ENCODE measurements around the gene MED16. TPM values are rescaled to one million over a fixed set of nuclear protein-coding genes. Genes with fewer than 3 reads are reported as not detected.

Gene MED16
- total and polyA plus RNA-seq, 8 donors = 23.0 to 147 (median 35.5) TPM

DNA sequence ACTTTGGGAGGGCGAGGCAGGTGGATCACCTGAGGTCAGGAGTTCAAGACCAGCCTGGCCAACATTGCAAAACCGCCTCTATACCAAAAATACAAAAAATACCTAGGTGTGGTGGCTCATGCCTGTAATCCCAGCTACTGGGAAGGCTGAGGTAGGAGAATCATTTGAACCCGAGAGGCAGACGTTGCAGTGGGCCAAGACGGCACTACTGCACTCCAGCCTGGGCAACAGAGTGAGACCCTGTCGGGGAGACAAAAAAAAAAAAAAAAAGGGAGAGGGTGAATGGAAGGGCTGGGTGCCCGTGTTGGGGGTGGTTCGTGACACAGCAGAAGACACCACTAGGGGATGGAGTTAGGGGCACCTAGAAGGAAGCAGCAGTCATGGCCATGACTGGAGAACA, 22.7 kb downstream of the MED16 start:
- ATAC-seq = no peak
- no peak for DNase-seq
- intact Hi-C loops (cut with DNase I) = no loop called here
- Histone ChIP-seq H3K4me3 (no peak overlapping the region), H3K9me3 (no peaks in the 10 kb centered on the region), H3K27me3 (no peaks in the 10 kb centered on the region), H3K36me3 (peaks cover 0 to 21% (median 4%) of the 10 kb centered on the region in 3 donors), H3K4me1 (no peaks in the 10 kb centered on the region), H3K27ac (no peak overlapping the region)
- WGBS, 2 donors = 94 to 97% methylated on average over 8 of the region's 8 CpGs
- no peak for FAIRE-seq
- TF ChIP-seq CTCF (IDR thresholded peaks at IDR 0.05) = no peak

DNA sequence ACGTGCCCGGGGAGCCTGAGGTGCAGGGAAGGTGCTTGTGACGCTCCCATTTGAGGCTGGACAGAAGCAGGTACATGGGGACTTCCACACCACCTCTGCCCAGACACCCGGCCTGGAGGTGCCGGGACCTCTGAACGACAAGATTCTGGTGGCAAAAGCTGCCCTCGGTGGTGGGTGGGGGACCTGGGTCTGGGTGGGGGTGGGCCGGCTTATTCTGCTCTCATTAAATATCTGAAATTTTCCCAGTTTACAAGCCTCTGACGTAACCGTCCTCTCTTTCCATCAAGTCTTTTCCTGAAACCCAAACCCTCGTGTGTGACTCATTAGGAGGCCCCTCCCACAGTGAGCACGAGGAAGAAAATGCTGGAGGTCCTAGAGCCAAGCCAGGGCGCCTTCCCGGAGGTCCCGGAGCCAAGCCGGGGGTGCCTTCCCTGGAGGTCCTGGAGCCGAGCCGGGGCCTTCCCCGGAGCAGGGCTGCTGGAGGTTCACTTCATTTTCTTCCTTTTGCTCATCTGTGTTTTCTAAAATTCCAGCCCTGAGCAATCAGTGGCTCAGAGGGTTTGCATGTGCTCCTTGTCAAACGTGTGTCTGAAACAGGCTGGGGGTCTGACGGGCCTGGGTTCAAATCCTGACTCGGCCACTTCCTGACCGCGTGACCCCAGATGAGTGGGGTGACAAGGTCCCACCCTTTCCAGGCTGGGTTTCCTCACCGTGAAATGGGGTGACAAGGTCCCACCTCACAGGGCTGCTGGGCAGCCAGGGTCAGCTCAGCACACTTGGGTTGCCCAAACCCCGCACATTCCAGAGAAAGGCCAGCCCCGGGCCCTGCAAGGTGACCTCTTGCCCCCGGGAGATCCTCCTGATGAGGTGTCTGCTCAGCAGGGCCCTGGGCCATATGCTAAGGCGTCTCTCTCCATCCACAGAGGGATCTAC, 23.5 kb downstream of the MED16 start:
- H3K4me3 ChIP-seq = no peak overlapping the region
- H3K27me3 ChIP-seq = no peaks in the 10 kb centered on the region
- no peak for TF ChIP-seq CTCF (IDR thresholded peaks at IDR 0.05)
- WGBS, 2 donors = 85 to 88% methylated on average over 26 to 29 of the region's 29 CpGs
- H3K36me3 ChIP-seq = peaks cover 0 to 17% (median 4%) of the 10 kb centered on the region in 3 donors
- DNase-seq (peak in 1 of 6 donors; percentile 71), FAIRE-seq (no peak), ATAC-seq (peak in 3 of 4 donors; percentile 8 to 47 (median 42))
- no peak overlapping the region for H3K27ac ChIP-seq
- no peaks in the 10 kb centered on the region for H3K4me1 ChIP-seq
- intact Hi-C loops (cut with DNase I) = loop anchor here in 2 of 3 donors (5.0 to 10.0 kb wide), 3 partner anchors 38 to 115 kb away; partner anchors contain the start of genes KISS1R (in 1 of the 2) and WDR18 (in 1 of the 2)
- H3K9me3 ChIP-seq = no peaks in the 10 kb centered on the region

GRCh38 chr19:868458-869244, 24.3 kb downstream of the MED16 start:
- no peaks in the 10 kb centered on the region for H3K27me3 ChIP-seq
- no peak overlapping the region for H3K4me3 ChIP-seq
- WGBS, 2 donors = 93 to 95% methylated on average over 29 to 34 of the region's 34 CpGs
- no peak for TF ChIP-seq CTCF (IDR thresholded peaks at IDR 0.05)
- intact Hi-C loops (cut with DNase I) = loop anchor here in 2 of 3 donors (5.0 to 10.0 kb wide), 3 partner anchors 39 to 116 kb away; partner anchors contain the start of genes KISS1R (in 1 of the 2) and WDR18 (in 1 of the 2)
- no peaks in the 10 kb centered on the region for H3K9me3 ChIP-seq
- H3K27ac ChIP-seq = no peak overlapping the region
- DNase-seq = peak in 1 of 6 donors; percentile 74
- FAIRE-seq = no peak
- no peak for ATAC-seq
- peaks cover 0 to 3% (median 0%) of the 10 kb centered on the region in 3 donors for H3K4me1 ChIP-seq
- peaks cover 0 to 14% (median 4%) of the 10 kb centered on the region in 3 donors for H3K36me3 ChIP-seq

GRCh38 chr19:867855-868457, 25.0 kb downstream of the MED16 start:
- Histone ChIP-seq H3K4me3 (no peak overlapping the region), H3K27ac (no peak overlapping the region), H3K9me3 (no peaks in the 10 kb centered on the region), H3K4me1 (peaks cover 0 to 3% (median 0%) of the 10 kb centered on the region in 3 donors), H3K36me3 (peaks cover 0 to 14% (median 4%) of the 10 kb centered on the region in 3 donors), H3K27me3 (no peaks in the 10 kb centered on the region)
- DNase-seq (peak in 1 of 6 donors; percentile 78), ATAC-seq (no peak), FAIRE-seq (no peak)
- WGBS, 2 donors = 94 to 97% methylated on average over 32 to 39 of the region's 39 CpGs
- intact Hi-C loops (cut with DNase I) = loop anchor here in 2 of 3 donors (5.0 to 10.0 kb wide), 3 partner anchors 39 to 117 kb away; partner anchors contain the start of genes KISS1R (in 1 of the 2) and WDR18 (in 1 of the 2)
- TF ChIP-seq CTCF (IDR thresholded peaks at IDR 0.05) = no peak

Measured in pancreas (tissue), 10 donors.